CMK (cell line): ENCODE data around the gene SLC46A2.

ENCODE experiments used
- DNase-seq: peaks from one replicate; pipeline ENCODE4 v3.0.0-alpha.2; 2010; ENCODE audit warnings: low read depth

Gene SLC46A2, protein sequence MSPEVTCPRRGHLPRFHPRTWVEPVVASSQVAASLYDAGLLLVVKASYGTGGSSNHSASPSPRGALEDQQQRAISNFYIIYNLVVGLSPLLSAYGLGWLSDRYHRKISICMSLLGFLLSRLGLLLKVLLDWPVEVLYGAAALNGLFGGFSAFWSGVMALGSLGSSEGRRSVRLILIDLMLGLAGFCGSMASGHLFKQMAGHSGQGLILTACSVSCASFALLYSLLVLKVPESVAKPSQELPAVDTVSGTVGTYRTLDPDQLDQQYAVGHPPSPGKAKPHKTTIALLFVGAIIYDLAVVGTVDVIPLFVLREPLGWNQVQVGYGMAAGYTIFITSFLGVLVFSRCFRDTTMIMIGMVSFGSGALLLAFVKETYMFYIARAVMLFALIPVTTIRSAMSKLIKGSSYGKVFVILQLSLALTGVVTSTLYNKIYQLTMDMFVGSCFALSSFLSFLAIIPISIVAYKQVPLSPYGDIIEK

DNA sequence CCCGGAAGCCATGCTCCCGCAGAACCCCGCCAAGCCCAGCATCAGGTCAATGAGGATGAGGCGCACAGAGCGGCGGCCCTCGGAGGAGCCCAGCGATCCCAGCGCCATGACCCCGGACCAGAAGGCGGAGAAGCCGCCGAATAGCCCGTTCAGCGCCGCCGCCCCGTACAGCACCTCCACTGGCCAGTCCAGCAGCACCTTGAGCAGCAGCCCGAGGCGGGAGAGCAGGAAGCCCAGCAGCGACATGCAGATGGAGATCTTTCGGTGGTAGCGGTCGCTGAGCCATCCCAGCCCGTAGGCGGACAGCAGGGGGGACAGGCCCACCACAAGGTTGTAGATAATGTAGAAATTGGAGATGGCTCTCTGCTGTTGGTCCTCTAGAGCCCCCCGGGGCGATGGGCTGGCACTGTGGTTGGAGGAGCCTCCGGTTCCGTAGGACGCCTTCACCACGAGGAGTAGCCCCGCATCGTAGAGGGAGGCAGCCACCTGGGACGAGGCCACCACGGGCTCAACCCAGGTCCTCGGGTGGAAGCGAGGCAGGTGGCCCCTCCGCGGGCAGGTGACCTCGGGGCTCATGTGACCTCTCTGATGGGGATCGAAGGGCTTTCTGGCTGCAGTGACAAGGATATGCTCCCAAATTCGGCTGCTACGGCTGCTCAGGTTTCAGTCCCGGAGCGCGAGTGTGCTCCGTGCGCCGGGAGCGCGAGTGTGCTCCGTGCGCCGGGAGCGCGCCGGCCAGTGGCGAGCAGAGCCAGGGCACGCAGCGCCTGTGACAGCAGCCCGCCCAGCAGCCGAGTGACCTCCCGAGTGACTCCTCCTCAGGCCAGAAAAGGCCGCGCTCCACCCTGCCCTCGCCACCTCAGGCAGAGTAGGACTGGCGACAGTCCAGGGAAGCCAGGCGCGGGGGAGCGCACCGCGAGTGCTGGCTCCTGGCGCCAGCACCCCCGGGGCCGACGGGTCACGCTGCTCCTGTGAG, at the start of gene SLC46A2:
Gene SLC46A2, minus strand, starts transcription at position 771 of the 976 bp plus-strand sequence. Its CDS starts 195 bp downstream, at position 576.
- no peak for DNase-seq

DNA sequence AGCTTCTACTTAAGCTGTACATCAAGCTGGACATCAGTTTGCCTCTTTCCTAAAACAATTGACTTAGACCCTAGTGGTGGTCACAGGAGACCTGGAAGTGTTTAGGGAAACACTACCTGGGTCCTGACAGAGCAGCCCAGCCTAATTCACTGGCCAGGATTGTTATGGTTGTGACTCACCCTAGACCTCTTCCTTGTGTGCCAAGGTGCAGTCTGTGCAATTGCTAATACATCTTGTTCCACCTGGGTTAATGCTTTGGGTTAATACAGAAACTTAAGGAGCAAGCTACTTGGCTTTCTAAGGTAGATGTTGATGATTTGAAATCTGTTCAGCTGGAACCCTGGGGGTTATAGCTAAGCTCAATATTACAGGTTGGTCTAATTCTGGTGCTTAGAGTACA, 48.7 kb upstream of the SLC46A2 start:
- DNase-seq: no peak

DNA sequence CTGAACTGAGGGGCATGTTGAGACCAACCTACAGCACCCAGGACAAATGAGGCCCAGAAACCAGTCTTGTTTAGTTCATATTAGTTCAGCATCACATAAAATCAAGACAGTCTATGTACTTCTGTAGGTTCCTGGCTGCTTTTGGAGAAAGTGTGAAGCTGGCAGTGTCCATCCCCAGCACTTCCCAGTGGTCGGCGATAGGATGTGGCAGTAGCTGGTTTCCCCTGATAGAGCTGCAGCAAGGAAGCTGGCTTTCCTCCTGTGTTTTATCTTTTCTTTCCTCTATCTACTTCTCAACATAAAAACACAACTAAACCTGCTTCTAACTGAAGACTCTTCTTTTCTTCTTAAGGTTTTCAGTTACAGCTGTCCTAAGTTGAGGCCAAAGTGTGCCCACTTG, 43.0 kb upstream of the SLC46A2 start:
- DNase-seq: peak; percentile 44

DNA sequence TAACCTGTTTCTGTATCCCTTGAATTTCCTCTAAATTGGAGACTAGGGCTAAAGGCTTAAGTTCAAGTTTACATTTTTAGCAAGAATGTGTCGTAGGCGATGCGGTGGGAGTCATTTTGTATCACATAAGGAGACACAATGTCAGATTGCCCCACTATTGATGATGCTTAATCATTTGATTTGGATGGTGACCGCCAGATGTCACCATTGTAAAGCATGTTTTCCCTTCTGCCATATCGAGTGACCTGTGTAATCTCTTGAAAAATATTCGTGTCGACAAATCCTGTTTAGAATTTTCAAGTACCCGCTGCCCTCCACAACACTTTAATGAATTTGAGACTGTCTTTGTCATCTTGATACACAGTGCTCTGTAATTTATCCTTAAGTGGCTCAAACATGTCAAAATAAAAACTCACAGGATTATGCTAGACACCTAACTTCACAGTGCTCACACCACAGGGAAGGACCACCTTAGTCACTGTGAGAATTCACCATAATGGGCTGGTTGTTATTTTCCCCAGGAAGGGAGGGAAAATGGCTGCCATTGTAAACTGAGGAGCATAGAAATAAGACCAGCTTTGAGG, 34.5 kb upstream of the SLC46A2 start:
- peak; percentile 20 for DNase-seq

DNA sequence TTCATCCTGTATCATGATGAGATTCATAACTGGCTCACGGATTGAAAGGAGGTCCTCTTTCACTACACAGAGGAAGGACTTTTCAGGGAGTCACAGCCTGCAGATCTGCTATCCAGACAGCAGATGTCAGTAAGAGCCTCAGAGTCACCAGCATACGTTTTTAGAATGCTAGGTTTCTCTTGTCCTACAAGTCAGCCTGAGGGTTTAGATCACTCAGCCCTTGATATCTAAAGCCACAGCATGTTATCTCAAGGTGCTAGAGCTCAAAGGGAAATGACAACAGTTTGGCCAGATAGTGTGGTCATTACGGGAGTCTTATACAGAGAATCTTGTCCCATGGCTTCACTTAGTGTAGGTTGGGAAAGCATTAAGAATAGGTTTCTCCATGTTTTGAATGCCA, 30.9 kb upstream of the SLC46A2 start:
- peak; percentile 51 for DNase-seq

DNA sequence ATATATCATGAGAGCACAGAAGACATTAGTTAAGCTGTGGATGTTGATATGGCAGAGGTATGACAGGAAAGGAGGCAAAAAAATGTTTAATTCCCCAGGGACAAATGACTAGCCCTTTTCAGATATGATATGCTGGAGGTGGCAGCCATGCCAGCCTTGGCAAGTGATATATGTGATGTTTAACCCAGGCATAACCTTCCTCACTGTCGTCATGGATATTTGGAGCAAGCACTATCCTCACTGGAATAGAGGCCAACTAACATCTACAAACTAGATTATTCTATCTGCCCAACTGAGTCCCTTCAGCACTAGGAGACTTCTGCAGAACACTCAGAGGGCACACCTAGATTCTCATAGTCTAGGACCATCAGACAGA, 27.3 kb upstream of the SLC46A2 start:
- DNase-seq: no peak

DNA sequence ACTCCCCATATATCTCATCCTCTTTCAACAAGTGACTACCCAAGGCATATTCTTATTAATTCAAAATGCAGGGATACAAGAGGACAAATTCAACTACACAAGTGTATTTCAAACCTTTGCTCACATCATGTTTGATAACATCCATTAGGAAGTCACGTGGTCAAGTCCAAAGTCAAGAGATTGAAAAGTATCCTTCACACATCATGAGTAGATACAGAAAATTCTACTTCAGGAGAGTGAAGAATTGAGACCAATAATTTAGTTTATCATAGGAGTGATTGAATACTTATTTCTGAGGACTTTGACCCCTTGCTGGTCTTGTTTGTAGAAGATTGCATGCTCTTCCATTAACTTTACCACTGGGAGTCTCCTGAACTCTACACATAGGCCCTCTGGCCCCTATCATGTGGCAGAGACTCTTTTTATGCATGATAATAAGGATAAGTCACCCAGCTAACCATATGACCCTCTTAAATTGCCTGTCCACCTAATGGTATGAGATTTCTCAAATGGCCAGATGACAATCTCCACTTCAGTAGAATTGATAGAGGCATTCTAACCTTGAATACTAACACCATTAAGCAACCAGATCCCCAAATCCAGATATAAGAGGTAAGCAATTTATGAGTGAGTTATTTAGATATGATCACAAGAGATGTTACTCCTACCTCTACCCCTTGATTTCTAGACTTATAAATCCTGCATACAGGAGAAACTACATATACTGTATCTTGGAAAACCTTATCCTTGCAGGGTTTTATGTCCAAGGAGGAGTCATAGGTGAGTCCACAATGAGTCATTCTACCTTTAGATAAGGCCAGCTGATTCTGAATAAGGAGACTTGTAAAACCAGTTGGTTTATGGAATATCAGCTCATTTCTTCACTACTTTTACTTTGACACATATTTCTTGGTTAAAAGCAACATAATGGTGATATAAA, 26.6 kb upstream of the SLC46A2 start:
- DNase-seq: no peak

DNA sequence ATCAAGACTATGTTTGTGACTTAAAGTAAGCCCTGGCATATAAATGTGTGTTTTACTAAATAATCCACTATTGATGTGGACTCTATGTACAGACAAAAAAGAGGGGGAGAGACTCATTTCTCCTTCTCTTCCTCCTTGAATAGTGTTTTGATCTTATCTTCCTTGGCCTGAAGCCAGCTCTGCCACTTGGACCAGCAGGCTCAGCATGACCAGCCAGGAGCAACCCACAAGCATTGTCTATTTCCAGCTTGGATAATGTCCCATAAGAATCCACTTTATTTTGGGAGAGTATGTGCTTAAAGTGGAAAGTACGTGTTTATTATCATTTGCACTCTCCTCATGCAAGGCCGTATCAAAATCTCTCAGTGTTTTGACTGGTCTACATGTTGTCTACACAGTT, 23.8 kb upstream of the SLC46A2 start:
- no peak for DNase-seq

DNA sequence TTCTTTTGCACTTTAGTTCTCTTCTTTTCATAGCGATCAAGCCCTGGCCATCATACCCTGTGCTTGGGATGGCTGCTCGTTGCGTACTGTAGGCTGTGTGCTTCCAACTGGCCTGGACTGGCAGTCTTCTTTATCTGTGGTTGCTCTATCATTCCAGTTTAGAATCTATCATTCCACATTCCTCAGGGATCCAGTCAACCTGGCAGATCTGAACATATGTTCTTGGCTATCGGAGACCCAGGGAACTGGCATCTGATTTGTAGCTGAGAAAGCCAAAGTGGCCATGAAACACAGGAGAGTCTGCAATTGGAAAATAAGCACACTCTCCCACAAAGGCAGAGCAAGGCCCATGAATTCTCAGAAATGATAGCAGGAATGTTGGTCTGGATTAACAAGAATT, 22.6 kb upstream of the SLC46A2 start:
- no peak for DNase-seq

DNA sequence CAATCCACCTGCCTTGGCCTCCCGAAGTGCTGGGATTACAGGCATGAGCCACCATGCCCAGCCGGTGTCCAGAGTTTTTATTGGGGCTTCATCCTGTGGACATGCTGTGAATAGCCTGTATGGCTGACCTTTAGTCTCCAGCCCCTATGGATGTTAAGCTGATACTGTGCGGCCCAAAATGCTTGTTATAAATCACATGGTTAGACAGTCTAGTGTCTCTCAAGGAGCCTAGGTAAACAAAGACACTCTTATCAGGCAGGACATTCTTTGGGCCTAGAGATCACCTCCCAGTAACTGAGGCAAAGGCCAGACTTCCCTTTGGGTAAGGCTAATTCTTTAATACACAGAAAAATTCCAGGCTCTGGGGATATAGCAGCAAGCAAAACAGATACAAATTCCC, 22.0 kb upstream of the SLC46A2 start:
- DNase-seq: no peak

DNA sequence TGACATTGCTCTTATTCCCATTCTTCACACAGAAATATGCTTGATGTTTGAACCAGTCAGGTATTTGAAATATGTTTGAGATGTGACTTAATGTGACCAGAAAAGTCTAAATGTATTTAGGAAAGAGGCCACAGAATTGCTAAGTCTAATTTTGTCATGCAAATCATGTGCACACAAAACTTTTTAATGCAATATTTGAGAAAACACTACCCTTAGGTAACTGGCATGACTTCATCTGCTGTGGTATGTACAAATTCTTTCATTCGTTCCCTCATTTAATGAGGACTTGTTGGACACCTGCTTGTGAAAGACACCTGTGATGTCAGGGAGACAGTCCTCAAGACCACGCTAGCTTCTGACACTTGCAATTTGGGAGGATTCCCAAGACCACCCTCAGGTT, 21.1 kb upstream of the SLC46A2 start:
- DNase-seq: no peak

DNA sequence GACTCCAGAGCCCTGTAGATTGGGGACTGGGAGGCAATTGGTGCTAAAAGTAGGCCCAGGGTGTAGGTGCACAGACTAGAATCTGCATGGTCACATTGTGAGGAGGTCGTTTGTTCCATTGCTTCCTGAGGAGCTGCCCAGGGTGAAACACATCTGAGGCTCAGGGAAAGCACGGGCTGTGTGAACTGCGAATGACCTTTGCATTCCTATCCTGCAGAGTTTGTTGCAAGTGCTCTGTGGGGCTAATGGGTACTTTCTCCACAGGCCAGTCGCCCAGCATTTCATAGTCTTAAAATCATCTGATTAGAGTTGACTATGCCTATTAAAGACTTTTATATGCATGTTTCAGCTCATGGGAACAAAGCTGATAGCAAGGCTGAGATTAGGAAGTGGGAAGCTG, 14.4 kb upstream of the SLC46A2 start:
- DNase-seq: no peak

DNA sequence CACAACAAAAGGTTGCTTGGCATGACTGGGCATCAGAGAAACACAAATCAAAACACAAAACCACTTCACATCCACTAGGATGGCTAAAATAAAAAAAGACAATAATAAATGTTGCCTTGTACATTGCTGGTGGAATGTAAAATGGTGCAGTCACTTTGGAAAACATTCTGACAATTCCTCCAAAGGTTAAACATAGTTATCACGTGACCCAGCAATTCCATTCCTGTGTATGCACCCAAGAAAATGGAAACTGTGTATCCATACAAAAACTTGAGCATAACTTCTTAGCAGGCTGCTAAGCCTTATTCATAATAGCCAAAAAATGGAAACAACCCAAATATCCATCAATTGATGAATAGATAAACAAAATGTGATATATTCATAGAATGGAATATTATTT, 10.2 kb upstream of the SLC46A2 start:
- no peak for DNase-seq

DNA sequence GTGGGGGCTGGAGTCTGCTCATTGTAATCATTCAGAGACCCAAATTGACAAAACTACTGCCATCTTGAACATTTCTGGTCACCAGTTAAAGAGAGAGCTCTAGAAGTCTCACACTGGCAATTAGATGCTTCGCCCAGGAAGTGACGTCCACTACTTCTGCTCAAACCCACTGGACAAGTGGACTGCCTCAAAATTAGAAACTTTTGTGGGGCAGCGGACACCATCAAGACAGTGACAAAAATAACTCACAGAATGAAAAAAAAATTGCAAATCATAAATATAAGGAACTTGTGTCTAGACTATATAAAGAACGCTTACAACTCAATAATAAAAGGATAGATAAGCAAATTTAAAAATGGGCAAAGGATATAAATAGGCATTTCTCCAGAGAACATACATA, 9.8 kb upstream of the SLC46A2 start:
- no peak for DNase-seq

DNA sequence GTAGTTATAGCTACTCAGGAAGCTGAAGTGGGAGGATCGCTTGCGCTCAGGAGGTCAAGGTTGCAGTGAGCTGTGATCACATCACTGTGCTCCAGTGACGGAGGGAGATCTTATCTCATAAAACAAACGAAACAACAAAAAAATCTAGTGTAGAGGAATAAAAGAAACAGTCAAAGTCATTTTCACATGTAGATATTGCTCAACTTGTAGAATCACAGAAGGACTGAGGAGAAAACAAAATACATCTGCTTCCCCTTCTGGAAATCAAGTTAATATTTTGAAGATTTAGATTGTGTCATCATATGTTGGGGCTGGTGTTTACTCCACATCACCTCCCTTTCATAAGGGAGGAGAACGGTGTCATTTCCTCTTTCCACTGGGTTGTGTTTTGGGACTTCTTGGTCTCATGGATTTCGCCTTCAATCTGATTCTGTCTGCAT, 8.2 kb upstream of the SLC46A2 start:
- no peak for DNase-seq

DNA sequence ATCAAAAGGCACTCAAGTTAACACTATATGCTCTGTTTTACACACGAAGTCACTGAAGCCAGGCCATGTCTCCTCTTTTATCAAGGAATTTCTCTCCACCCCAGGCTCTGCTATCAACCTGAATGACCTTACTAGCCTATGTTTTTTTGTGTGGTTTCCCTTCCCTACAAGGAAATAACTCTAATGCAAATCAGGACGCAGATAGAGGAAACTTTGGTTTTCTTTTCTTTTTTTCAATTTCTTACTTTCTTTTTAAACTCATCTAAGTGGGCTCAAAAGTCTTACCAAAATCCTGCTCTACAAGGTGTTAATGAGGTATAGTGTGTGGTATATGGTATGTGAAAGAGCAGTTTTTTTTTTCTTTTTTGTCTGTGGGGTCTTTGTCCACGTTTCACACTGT, 5.5 kb upstream of the SLC46A2 start:
- no peak for DNase-seq

DNA sequence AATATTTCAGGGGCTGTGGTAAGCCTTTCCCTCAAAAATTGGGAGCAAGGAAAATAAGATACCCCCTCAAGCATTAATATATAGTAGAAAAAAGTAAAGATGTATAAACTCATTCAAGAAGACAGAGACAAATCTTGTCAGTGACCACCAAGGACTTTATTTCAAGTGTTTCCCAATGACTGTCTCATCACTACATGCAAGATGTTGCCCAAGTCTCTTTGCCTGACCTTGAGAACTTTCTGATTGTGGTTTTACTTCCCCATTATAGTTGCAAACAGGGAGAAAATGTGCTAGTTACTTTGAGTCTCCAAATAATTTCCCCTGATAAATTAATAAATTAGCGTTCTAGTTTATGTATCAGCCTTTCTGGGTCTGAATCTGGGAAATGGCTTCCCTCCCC, 4.0 kb upstream of the SLC46A2 start:
- DNase-seq: no peak

DNA sequence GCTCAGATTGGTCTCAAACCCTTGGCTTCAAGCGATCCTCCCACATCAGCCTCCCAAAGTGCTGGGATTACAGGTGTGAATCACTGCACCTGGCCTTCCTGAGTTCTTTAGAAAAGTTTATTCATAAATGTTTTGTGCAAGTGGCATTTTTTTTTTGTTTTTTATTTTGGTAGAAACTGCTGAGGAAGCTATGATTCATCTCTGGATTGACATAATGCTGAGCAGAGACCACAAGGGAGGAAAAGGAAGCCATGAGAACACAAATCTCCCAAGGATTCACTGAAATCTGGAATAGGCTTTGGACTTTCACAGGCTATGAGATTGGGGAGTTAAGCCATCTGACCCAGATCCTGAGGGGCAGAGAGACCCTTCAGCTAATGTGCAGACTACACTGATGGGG, 3.4 kb upstream of the SLC46A2 start:
- no peak for DNase-seq

DNA sequence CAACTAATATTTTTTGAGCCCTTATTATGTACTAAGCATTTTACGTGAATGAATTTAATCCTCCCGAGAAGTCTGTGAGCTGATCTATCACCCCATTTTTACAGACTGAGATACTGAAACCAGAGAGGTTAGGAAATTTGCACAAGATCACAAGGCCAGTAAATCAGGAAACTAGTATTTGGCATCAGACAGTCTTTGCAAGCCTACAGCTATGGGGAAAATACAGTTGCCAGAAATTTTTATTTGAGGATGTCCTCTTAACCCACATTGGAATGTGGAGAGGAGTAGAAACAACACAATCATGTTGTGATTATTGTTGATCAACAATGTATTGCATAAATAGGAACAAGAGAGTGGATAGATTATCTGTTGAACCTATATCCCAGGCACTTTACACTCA, 2.3 kb upstream of the SLC46A2 start:
- no peak for DNase-seq

DNA sequence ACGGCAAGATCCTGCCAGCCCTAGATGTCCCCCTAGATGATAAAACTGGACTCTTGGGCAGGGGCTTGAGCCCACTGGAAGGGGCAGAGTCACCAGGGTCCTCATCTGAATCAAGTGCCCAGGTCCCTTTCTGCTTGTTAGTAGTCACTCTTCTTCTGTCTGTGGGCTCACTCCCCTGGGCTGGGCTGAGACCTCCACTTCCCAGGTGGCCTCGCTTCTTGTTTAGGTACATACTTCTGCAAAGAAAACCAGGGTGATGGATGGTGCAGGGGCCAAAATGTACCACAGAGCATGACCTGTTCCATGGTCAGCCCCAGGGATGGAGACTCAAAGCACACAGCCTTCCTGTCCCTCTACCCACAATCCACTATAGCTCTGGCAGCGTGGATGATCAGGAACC, 845 bp upstream of the SLC46A2 start:
- DNase-seq: no peak

DNA sequence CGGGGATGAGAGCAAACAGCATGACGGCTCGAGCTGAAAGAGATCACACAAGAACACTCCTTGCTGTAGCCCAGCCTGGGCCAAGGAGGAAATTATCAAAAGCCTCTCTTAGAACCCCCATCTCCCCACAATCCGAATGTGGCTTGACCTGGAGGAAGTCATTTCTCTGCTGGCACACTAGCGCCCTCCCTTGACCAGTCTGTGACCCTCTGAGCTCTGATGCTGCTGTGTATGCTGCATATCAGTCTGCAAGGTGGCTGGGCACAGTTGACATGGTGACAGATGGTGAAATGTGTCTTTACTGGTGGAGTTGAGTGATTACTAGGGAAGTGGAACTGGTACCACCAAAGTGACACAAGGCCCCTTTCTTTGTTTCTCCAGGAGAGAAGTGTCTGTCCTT, 3.3 kb downstream of the SLC46A2 start:
- no peak for DNase-seq
